Occipital lobe (tissue), 2 donors: ENCODE data around the gene IFIT1B. TPM values are rescaled to one million over a fixed set of nuclear protein-coding genes. Genes with fewer than 3 reads are reported as not detected.
"Not testable (repeated sequence)": the region's sequence is repeated elsewhere in the genome, so short reads cannot be mapped to it uniquely, and the experiment has no call there.

Source experiments
- DNase-seq: peaks from one replicate; lab custom pipeline; 2025; lab: John Stamatoyannopoulos, UW
- total RNA-seq: library from RNA; depleted of rRNA; stranded (reverse); fragments of >200 nt; gene quantifications from one replicate; pipeline ENCODE4 v1.2.3, GENCODE V29; 2014

Gene IFIT1B, protein sequence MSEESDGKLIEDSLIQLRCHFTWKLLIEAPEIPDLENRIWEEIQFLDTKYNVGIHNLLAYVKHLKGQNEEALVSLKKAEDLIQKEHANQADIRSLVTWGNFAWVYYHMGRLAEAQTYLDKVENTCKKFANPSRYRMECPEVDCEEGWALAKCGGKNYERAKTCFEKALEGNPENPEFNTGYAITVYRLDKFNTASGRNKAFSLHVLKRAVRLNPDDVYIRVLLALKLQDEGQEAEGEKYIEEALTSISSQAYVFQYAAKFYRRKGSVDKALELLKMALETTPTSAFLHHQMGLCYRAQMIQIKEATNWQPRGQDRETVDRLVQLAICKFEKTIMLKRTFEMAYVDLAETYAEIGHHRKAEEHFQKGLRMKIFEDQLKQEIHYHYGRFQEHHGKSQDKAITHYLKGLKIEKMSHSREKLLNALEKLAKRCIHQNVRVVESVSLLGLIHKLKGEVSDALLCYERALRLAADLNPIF
- 2.0 TPM for total RNA-seq

DNA sequence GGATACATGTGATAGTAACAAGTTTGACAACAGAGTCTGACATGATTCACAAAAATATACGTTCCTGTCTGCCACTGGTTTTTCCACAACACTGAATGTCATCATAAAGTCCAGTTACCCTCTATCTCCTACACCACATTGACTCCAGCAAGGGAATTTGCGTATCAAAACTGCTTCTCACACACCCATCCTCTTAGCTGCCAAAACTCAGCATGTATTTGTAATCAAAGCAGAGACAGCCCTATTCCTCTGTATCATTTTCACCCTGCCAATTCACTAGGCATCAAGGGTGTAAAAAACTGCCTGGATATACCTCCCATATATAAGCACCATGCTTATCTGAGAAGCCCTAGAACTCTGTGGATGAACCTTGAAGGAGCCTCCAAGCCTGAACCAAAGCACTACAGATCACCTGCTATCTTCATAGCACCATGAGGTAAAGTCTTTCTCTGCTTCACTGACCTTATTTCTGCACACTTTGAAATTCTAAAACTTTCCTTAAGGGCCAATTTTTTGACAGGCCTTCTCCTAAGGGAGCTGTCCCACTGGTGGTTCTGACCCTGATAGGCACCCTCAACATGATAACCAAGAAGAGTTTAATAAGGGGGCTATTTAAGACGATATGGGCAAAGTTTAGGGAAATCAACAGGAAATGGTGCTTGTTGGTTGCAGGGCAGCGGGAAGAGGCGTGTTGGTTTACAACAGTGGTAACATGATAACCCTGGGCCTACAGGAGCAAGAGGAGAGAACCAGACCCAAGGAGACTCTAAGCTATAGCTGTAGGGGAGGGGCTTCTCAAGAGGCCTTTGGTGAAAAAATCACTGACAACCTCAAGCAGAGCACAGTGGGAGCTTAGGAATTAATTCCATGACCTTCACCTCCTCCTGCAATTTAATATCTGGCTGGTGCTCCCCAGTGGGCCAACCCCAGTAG lies at the start of gene IFIT1B:
Gene IFIT1B, plus strand, starts transcription at position 352 of the 933 bp plus-strand sequence. Its CDS starts 80 bp downstream, at position 432.
- DNase-seq = no peak

DNA sequence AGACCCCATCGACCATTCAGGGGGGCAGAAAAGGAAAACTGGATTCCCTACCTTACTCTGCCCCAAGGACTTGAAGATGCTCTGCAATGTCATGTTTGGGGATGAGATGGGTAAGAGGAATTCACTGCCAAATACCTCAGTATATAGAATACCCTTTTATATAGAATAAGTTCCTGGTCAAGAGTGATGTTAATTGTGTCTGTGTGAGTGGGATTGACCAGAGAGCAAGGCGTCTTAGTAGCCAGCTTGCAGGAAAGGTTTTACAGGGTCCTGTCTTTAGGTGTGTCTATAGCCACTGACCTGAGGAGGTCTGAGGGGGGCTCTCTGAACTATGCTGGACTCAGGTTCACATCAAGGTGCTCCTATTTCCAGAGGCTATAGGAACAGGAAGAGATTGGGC lies 48.7 kb upstream of the IFIT1B start:
- DNase-seq = no peak

DNA sequence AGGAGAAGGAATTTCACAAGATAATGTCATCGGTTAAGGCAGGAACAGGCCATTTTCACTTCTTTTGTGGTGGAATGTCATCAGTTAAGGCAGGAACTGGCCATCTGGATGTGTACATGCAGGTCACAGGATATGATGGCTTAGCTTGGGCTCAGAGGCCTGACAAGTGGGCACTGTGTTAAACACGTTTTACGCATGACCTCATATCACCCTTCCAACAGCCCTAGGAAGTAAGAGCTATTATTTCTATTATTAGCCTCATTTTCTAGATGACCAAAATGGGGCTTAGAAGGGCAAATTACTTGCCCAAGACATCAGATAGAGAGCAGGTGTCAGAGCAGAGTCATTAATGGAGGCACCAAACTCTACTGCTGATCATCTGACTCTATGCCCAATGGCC lies 47.8 kb upstream of the IFIT1B start:
- DNase-seq = not testable (repeated sequence)

DNA sequence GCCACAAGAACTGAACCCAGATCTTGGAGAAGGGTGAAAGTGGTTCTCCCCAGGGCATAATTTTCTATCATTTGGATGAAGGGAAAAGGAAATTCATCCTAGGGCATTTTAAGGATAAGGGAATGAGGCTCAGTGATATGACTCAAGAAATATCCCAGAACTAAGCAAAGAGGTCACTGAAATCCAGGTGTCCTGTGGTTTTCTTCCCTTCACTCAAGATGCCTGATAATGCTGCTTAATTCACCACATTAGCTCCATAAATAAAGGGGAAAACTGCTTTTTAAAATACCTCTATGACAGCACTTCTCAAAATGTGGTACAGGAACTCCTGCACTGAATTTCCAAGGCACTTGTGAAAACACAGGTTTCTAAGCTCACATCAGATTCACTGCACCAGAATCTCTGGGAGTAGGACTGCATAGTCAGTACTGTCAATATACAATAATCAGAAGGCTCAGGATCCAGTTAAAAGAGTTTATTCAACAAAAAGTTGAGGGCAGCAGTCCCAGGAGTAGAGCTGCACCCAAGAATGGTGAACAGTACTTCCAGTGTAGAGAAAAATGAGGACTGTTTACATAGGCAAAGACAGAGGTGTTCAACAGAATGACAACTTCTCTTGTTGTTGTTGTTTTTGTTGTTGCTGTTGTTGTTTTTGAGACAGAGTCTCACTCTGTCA lies 47.2 kb upstream of the IFIT1B start:
- no peak for DNase-seq

DNA sequence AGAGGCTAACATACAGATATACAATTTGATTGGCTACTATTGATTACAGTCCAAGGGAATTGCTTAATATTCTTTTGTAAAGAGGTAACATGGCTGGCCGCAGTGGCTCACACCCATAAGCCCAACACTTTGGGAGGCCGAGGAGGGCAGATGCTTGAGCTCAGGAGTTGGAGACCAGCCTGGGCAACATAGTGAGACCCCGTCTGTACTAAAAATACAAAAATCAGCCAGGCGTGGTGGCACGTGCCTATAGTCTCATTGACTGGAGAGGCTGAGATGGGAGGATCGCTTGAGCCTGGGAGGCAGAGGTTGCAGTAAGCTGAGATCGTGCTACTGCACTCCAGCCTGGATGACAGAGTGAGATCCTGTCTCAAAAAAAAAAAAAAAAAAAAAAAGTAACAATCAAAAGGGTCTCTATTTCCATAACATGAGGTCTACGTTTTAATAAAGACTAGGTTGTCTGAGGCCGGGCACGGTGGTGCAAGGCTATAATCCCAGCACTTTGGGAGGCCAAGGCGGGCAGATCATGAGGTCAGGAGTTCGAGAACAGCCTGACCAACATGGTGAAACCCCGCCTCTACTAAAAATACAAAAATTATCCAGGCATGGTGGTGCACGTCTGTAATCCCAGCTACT lies 46.3 kb upstream of the IFIT1B start:
- DNase-seq = not testable (repeated sequence)

DNA sequence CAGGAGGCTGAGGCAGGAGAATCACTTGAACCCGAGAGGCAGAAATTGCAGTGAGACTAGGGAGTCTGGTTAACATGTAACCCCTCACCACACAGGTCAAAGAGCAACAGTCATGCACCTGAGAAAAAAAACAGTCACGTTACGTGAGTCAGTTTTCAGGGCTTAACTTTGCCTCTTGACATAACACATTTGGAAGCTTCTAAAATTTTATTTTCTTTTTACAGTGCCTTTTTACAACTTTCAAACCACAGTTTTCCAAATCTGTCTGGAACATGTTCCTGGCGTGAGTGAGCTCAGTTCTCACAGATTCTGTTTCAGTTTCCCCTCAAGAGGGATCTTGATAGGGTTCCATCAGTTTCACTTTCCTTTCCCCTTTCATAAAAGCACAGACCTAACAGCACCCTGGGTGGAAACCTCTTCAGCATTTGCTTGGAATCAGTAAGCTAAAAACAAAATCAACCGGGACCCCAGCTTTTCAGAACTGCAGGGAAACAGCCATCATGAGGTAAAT lies 45.7 kb upstream of the IFIT1B start:
- peak; percentile 16 for DNase-seq

DNA sequence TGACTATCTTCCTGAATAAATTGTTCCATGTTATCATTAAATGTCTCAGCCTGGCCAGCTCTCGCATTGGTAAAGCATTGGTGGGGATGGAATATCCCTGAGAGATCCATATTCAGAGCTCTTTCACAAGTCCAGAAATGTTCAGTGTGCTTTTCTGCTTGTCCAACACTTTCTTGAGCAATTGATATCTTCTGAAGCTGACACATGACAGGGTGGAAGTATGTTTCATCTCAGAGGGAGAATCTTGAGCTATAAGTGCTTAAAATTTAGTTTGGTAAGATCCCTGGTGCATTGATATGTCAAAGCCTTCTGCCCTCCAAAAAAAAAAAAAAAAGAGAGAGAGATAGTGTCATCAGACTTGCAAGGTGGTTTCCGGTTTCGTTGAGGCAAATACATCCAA lies 42.6 kb upstream of the IFIT1B start:
- DNase-seq = no peak

DNA sequence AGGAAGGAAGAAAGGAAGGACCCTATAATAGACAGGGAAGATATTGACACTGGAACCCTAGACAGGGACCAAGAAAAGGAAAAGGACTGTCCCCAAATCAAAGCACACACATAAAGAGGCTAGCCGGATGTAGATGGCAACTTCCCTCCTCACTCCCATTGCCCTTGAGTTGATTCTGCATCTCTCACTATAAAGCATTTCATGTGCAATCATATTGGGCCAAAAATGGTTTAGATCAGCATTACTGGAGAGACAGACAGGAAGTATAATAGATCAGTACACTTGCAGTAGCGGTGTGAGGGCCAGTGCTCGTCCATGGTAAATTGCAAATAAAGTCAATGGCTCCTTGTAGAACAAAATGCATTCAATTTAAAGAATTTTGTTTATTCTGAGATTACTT lies 41.6 kb upstream of the IFIT1B start:
- DNase-seq = no peak

DNA sequence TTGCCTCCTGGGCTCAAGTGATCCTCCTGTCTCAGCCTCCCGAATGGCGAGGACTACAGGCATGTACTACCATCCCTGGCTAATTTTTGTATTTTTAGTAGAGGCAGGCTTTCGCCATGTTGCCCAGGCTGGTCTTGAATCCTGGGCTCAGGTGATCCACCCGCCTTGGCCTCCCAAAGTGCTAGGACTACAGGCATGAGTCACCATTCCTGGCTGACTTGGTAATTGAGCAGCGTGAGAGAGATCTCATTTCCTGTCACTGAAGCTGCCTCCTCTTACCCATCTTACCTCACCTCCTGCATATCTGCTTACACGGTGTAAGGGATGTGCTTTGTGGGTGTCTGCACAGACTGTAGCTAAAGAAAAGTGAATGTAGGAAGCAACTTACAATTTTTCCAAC lies 40.4 kb upstream of the IFIT1B start:
- DNase-seq = no peak

DNA sequence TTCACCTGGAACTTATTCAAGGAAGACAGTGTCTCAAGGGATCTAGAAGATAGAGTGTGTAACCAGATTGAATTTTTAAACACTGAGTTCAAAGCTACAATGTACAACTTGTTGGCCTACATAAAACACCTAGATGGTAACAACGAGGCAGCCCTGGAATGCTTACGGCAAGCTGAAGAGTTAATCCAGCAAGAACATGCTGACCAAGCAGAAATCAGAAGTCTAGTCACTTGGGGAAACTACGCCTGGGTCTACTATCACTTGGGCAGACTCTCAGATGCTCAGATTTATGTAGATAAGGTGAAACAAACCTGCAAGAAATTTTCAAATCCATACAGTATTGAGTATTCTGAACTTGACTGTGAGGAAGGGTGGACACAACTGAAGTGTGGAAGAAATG lies 39.1 kb upstream of the IFIT1B start:
- no peak for DNase-seq

DNA sequence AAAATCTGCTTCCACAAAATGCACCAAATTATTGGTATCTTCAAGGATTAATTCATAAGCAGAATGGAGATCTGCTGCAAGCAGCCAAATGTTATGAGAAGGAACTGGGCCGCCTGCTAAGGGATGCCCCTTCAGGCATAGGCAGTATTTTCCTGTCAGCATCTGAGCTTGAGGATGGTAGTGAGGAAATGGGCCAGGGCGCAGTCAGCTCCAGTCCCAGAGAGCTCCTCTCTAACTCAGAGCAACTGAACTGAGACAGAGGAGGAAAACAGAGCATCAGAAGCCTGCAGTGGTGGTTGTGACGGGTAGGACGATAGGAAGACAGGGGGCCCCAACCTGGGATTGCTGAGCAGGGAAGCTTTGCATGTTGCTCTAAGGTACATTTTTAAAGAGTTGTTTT lies 38.0 kb upstream of the IFIT1B start:
- DNase-seq = no peak

DNA sequence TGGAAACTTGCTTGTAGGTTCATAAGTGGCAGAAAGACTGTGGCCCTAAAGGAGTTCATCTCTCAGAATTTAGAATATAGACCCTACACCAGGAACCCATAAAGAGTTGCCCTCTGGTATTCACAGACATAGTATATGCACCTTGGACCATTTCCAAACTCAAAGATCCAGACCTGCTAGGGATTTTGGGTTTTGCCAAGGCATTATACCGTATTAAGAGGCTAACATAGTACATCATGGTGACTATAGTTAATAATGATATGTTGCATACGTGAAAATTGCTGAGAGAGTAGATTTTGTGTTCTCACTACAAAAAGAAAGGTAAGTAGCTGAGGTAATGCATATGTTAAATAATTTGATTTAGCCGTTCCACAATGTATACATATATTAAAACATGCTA lies 36.2 kb upstream of the IFIT1B start:
- DNase-seq = no peak

DNA sequence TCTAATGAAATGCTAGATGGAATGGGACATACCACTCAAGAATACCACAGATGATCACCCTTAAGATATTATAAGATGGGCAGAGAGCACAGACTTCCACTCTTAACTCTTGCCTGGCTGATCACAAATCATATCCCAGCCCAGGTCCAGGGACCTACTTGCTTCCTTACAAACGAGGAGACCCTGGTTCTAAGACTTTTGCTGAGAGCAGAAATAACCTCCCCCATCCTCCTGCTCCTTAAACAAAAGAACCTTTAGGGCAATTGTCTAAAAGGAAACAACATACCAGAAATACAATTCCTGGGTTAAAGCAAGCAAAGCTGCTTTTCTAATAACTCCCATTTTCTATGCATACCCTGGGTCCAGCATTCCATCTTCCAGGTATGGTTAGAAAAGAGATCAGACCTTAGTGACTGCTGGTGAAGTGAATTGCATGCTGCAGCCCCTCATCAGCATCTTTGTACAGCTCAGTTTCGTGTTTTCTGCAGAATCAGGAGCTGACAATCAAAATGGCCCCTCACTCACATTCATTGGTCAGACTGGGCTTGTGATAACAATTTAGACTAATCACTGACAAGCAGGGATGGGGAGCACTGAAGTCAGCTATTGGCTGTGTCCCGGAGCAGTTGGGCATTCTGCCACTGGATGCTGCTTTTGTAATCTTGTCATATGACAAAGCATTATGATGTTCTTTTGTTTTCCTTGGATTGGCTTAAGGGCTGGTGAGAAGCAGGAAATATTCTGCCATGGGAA lies 35.5 kb upstream of the IFIT1B start:
- peak; percentile 86 for DNase-seq

DNA sequence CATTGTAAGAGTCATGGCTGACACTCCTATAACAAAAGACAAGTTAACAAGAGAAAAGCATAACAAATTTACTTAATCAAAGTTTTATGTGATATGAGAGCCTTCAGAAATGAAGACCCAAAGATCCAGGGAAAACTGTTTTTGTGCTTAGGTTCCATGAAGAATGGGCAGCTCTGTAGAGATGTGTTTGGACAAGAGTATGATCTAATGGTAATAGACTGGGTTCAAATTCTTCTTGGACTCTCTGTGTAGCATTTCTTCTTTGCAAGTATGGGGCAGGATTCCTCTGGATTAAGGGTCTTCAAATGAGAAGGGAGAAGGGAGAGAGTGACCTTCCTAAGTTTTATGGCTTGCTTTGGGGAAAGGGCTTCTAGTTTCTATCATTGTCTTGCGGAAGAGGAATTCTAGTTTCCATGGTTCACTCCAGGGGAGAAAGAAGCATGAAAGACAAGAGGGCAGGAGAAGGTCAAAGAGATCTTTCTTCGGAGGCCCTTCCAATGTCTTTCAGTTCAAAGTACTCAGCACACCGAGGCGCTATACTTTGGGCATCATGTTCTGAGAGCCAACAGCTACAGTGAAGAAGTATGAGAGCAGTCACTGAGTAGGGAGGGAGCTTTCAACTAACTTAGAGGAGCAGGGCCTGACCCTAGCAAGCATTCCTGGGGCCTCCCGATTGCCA lies 34.6 kb upstream of the IFIT1B start:
- DNase-seq = no peak

DNA sequence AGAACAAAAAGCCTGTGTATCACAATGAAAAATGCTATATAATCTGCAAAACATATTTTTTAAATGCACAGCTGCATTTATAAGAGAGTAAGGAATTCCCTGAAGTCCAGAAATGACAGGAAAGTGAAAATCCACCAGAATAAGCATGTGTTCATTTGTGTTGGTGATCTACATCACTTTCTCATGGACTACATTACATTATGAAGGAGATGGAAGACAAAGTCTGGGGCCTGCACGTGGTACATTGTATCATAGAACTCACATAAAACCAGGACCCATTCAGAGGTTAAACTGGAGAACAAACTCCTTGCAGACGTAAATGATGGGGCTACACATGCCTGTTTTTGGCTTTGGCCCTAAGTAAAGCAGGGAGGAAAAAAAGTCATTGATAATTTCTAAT lies 33.7 kb upstream of the IFIT1B start:
- DNase-seq = no peak

DNA sequence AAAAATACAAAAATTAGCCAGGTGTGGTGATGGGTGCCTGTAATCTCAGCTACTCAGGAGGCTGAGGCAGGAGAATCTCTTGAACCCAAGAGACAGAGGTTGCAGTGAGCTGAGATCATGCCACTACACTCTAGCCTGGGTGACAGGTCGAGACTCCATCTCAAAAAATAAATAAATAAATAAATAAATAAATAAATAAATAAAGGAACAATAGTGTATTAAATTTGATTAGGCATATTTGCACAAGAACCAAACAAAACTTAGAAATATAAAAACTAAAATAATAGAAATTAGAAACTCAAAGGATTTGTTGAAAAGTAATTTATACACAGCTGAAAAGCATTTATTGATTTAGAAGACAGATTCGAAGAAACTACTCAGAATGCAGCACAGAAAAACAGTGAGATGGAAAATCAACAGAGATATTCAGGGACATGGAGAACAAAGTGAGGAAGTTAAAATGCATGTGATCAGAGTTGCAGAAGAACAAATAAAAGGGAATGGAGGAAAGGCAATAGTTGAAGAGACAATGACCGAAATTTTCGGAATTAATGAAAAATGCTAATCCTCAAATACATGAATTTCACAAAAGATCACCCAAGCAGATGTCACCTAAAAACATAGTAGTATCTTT lies 32.4 kb upstream of the IFIT1B start:
- no peak for DNase-seq

DNA sequence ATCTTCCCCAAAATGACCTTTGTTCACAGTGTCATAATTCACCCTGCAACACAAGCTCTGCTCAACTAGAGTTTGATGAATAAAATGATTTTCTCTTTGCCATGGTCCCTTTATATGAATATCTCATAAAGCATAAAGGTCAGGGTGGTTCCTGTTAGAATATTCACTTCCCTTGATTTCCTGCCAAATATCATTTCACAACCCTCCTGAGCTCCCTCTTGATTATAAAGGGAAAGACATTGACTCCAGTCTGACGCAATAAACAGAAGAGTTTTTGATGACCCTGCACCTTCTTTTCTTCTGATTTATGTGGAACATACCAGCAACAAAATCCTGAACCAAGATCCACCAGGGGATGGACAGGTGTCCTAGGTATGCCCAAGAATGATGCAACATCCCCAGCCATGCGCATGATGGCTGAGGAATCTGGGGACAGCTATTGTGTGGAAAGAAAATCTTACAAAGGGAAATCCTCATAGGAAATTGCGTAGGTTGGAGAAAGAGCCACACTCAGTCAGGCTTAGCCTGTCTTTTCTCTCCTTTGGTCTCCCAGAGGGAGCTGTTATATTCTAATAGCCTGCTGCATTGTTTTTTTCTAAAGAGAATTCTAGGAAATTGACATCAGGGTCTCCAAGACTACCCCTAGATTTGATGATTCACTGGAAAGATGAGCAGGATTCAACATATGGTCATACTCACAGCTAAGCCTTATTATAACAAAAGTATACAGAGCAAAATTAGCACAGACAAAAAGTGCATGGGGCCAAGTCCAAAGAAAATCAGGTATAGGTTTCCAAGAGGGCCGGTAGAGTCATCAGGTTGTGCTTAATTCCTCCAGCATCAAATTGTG lies 31.2 kb upstream of the IFIT1B start:
- DNase-seq = no peak

DNA sequence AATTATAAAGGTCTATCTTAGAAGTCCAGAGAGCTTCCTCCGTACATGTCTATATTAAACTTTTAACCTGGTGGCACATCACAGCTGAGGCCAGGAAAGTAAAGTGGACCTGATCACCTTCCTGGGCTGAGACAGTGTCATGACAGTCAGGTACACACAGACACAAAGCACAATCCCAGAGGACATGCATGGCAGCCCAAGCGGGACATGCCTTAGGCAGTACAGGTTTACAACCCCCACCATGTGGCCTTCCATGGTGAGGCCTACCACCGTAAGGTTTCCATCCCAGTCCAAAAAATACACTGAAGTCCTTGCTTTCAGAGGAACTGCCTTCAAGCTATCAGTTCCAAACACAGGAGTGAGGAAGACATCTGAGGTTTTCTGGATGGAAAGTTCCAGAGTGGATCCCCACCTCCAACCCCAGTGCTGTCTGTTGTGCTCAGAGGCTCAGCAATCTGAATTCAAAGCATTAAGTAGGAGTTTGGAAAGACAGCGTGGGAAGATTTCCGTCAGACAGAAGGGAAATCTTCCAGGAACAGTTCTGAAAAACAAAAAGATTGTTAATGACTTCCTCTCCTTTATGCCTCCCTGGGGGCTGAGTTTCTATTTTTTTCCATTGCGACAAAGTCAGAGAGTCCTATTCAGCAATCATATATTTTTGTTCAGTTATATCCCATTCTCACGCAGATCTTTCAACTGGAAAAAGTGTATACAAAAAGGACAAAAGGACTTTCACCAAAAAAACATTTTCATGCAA lies 30.0 kb upstream of the IFIT1B start:
- DNase-seq = no peak
